ENCODE results near the gene NAV2.

DNA sequence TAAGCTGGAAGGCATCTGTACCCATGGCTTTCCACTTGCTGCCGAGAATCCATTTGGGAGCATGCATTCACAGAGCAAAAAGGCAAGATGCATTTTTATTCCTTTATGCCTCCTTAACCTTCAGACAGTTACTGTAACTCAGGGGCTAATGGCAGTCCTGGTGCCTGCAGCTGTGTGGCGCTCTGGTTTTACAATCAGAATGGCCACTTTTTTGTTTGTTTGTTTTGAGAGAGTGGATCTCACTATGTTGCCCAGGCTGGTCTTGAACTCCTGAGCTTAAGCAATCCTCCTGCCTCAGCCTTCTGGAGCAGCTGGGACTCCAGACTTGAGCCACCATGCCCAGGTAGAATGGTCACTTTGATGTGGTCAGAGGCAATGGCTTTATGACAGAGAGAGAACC, 101.8 kb downstream of the NAV2 start:
- TF ChIP-seq, protein P1, sequence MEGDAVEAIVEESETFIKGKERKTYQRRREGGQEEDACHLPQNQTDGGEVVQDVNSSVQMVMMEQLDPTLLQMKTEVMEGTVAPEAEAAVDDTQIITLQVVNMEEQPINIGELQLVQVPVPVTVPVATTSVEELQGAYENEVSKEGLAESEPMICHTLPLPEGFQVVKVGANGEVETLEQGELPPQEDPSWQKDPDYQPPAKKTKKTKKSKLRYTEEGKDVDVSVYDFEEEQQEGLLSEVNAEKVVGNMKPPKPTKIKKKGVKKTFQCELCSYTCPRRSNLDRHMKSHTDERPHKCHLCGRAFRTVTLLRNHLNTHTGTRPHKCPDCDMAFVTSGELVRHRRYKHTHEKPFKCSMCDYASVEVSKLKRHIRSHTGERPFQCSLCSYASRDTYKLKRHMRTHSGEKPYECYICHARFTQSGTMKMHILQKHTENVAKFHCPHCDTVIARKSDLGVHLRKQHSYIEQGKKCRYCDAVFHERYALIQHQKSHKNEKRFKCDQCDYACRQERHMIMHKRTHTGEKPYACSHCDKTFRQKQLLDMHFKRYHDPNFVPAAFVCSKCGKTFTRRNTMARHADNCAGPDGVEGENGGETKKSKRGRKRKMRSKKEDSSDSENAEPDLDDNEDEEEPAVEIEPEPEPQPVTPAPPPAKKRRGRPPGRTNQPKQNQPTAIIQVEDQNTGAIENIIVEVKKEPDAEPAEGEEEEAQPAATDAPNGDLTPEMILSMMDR (conservative IDR thresholded peaks at IDR 0.05 in 1 of 2, IDR thresholded peaks at IDR 0.05 in 1 of 2; ENCODE audit: low read depth in 1 of 2, low read length in 2 of 2) = peak in 1 of 2 donors; percentile 8
- no peak for TF ChIP-seq EZH2 (IDR thresholded peaks at IDR 0.05; ENCODE audit: low read length, missing control alignments)
